ENCODE measurements around the gene CUL4B.

The CUL4B gene

DNA sequence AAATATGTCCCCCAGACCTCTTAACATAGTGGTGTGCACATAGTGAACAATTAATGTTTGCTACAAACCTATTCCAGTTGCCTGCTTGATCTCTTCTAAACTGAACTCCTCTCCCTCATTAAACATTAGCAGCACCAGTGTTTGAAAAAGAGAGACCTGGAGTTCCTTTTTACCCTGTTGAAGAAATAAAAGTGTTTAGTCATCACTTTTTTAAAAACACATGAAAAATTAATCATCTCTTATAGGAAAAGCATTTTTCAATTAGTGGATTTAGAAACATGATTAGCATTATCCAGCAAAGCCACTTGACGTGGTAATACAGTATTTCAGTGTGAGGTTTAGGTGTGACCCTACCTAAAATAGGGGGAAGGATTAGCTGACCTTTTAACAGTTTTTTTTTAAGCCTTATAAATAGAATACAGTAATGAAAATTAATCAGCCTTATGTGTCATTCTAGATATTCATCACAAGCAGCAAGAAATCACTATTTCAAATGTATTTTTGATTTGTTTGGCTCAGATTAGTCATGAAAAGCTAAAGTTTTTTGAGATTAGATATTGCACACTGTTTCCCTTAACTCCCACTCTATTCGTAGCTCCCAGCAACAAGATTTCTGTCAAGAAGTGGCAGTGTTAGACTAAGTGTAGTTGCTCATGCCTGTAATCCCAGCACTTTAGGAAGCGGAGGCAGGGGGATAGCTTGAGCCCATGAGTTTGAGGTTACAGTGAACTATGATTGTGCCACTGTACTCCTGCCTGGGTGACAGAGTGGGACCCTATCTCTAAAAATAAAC is 26.2 kb downstream of the CUL4B start:
- in situ Hi-C loops (cut with HindIII; ENCODE audit: low sequenced_read_pairs) = no loop called here
- H3K4me3 ChIP-seq (ENCODE audit: low read depth, low read length) = no peak overlapping the region
- DNase-seq (ENCODE audit: low read depth, low spot score) = no peak
- TF ChIP-seq, protein P1, sequence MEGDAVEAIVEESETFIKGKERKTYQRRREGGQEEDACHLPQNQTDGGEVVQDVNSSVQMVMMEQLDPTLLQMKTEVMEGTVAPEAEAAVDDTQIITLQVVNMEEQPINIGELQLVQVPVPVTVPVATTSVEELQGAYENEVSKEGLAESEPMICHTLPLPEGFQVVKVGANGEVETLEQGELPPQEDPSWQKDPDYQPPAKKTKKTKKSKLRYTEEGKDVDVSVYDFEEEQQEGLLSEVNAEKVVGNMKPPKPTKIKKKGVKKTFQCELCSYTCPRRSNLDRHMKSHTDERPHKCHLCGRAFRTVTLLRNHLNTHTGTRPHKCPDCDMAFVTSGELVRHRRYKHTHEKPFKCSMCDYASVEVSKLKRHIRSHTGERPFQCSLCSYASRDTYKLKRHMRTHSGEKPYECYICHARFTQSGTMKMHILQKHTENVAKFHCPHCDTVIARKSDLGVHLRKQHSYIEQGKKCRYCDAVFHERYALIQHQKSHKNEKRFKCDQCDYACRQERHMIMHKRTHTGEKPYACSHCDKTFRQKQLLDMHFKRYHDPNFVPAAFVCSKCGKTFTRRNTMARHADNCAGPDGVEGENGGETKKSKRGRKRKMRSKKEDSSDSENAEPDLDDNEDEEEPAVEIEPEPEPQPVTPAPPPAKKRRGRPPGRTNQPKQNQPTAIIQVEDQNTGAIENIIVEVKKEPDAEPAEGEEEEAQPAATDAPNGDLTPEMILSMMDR (IDR thresholded peaks at IDR 0.05; ENCODE audit: low read depth, low read length) = no peak

DNA sequence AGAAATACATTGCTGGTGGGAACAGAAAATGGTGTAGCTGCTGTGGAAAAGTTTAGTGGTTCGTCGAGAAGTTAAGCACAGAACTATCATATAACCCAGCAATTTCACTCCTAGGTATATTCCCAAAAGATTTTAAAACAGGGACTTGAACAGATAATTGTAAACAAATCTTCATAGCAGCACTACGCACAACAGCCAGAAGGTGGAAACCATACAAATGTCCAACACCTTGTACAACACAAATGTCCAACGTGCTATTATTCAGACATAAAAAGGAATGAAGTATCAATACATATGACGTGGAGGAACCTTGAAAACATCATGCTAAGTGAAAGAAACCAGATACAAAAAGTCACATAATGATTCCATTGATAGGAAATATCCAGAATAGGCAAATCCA is 37.9 kb downstream of the CUL4B start:
- in situ Hi-C loops (cut with HindIII; ENCODE audit: low sequenced_read_pairs) = no loop called here
- H3K4me3 ChIP-seq (ENCODE audit: low read depth, low read length) = no peak overlapping the region
- TF ChIP-seq, protein P1 (IDR thresholded peaks at IDR 0.05; ENCODE audit: low read depth, low read length) = peak; percentile 5
- no peak for DNase-seq (ENCODE audit: low read depth, low spot score)

DNA sequence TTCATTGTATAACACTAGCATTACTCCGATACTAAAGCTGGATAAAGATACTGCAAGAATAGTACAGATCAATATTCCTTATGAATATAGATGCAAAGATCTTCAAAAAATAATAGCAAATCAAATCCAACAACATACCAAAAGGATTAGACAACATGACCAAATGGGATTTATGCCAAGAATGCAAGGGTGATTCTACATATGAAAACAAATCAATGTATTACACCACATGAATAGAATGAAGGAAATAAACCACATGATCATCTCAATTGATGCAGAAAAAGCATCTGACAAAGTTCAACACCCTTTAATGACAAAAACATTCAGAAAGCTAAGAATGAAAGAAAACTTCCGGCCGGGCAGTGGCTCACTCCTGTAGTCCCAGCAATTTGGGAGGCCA is 42.8 kb downstream of the CUL4B start:
- in situ Hi-C loops (cut with HindIII; ENCODE audit: low sequenced_read_pairs) = no loop called here
- H3K4me3 ChIP-seq (ENCODE audit: low read depth, low read length) = no peak overlapping the region
- TF ChIP-seq, protein P1 (IDR thresholded peaks at IDR 0.05; ENCODE audit: low read depth, low read length) = no peak
- DNase-seq (ENCODE audit: low read depth, low spot score) = peak; percentile 71

DNA sequence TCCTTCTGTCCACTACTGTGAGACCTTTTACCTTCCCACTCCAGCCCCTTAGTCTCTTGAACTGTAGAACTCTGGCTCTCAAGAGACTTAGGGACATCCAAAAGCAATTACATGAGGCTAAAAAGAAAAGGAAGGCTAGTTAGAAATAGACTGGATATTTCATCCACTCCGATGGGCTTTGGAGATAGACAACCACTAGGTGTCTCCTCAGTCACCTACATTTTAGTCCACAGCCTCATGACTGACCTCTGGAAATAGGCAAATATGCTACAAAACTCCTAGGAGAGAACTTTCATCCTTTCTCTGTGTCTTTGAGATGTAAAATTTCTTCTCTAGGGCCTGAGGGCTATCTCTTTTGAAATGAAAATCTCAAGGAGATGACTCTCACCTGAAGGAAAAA is 46.5 kb downstream of the CUL4B start:
- in situ Hi-C loops (cut with HindIII; ENCODE audit: low sequenced_read_pairs) = no loop called here
- DNase-seq (ENCODE audit: low read depth, low spot score) = peak; percentile 22
- no peak overlapping the region for H3K4me3 ChIP-seq (ENCODE audit: low read depth, low read length)
- TF ChIP-seq, protein P1 (IDR thresholded peaks at IDR 0.05; ENCODE audit: low read depth, low read length) = peak; percentile 44

DNA sequence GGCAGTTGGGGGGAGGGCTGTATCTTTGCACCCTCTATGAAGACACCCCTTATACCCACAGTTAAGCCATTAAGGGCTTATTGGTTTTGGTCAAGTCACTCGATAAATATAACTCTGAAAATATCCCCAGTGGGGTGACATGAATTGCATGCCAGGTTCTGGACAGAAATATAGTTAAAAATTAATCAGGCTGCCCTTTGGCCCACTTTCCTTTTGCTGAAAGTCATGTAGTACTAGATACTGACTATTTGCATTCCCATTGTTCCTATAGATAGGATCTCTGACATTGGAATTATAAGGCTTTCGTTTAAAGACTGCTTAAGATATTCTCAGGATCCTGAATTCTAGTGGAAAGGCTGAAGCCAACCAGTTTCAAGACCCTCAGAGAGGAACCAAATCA is 48.1 kb downstream of the CUL4B start:
- in situ Hi-C loops (cut with HindIII; ENCODE audit: low sequenced_read_pairs) = no loop called here
- no peak overlapping the region for H3K4me3 ChIP-seq (ENCODE audit: low read depth, low read length)
- no peak for DNase-seq (ENCODE audit: low read depth, low spot score)
- TF ChIP-seq, protein P1 (IDR thresholded peaks at IDR 0.05; ENCODE audit: low read depth, low read length) = no peak

DNA sequence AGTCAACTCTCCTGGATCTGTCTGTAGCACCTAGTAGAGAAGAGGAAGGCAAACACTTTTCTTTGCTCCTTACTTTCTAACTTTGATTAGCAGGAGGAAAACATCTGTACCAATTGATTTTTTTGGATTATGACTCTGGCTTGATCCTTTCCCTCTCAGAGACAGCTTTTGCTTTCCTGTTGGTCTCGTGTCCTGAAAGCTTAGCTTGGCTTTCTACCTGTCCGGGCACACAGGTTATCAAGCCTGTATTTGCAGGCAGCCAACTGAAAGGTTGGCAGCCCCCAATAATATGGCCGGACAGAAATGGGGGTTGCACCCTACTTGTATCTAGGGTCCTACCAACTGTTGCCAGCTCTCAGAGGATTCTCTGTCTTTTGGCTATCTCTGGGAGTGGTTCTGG is 48.5 kb downstream of the CUL4B start:
- in situ Hi-C loops (cut with HindIII; ENCODE audit: low sequenced_read_pairs) = no loop called here
- H3K4me3 ChIP-seq (ENCODE audit: low read depth, low read length) = no peak overlapping the region
- DNase-seq (ENCODE audit: low read depth, low spot score) = no peak
- TF ChIP-seq, protein P1 (IDR thresholded peaks at IDR 0.05; ENCODE audit: low read depth, low read length) = no peak
